ENCODE measurements around the gene HAP1.
"Not testable (repeated sequence)": the region's sequence is repeated elsewhere in the genome, so short reads cannot be mapped to it uniquely, and the experiment has no call there.

The HAP1 gene

DNA sequence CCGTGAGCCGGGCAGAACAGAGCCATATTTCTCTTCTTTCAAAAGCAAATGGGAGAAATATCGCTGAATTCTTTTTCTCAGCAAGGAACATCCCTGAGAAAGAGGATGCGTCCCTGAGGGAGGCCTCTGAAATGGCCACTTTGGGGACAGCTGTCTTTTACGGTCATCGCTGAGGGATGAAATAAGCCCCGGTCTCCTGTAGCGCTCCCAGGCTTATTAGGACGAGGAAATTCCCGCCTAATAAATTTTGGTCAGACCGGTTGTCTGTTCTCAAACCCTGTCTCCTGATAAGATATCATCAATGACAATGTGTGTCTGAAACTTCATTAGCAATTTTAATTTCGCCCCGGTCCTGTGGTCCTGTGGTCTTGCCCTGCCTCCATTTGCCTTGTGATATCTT, 48.7 kb downstream of the HAP1 start:
- Histone ChIP-seq H3K36me3 (ENCODE audit: control insufficient read depth in 2 of 2, insufficient read depth in 2 of 2, low read length in 2 of 2) (peaks cover 14 to 15% of the 10 kb centered on the region in 2 donors), H3K4me1 (ENCODE audit: control insufficient read depth in 2 of 2, insufficient read depth in 2 of 2, low read length in 2 of 2) (peaks cover 15 to 16% of the 10 kb centered on the region in 2 donors)
- not testable (repeated sequence) for H3K9ac ChIP-seq (ENCODE audit: low read depth in 1 of 2, low read length in 2 of 2); H3K27me3 ChIP-seq (ENCODE audit: control insufficient read depth in 2 of 2, insufficient read depth in 2 of 2, low read length in 2 of 2); H3K27ac ChIP-seq (ENCODE audit: low read depth in 2 of 2, low read length in 2 of 2); H3K9me3 ChIP-seq (ENCODE audit: control insufficient read depth in 2 of 2, low read length in 2 of 2); H3K4me3 ChIP-seq (ENCODE audit: low read length in 2 of 2)

DNA sequence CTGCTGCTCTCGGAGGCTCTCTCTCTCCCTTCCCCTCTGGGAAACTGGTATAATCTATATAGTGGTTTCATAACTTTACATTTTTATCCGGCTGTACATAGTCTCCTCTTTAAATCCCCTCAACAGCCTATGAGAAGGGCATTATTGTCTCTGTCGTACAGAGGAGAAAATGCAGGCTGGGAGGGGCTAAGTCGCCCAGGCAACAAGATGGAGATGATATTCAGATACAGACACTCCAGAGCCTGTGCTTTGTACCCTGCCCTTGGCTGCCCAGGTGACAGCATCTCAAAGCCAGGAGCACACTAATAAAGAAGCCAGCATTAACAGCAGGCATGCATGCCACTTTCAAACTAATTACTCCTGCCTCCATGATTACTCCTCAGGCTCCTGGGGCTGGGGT, 50.4 kb downstream of the HAP1 start:
- Histone ChIP-seq H3K4me1 (ENCODE audit: control insufficient read depth in 2 of 2, insufficient read depth in 2 of 2, low read length in 2 of 2) (peaks cover 6% of the 10 kb centered on the region in 2 donors), H3K9me3 (ENCODE audit: control insufficient read depth in 2 of 2, low read length in 2 of 2) (no peaks in the 10 kb centered on the region), H3K9ac (ENCODE audit: low read depth in 1 of 2, low read length in 2 of 2) (no peak overlapping the region), H3K4me3 (ENCODE audit: low read length in 2 of 2) (no peak overlapping the region), H3K27me3 (ENCODE audit: control insufficient read depth in 2 of 2, insufficient read depth in 2 of 2, low read length in 2 of 2) (no peaks in the 10 kb centered on the region), H3K27ac (ENCODE audit: low read depth in 2 of 2, low read length in 2 of 2) (no peak overlapping the region), H3K36me3 (ENCODE audit: control insufficient read depth in 2 of 2, insufficient read depth in 2 of 2, low read length in 2 of 2) (no peaks in the 10 kb centered on the region)

DNA sequence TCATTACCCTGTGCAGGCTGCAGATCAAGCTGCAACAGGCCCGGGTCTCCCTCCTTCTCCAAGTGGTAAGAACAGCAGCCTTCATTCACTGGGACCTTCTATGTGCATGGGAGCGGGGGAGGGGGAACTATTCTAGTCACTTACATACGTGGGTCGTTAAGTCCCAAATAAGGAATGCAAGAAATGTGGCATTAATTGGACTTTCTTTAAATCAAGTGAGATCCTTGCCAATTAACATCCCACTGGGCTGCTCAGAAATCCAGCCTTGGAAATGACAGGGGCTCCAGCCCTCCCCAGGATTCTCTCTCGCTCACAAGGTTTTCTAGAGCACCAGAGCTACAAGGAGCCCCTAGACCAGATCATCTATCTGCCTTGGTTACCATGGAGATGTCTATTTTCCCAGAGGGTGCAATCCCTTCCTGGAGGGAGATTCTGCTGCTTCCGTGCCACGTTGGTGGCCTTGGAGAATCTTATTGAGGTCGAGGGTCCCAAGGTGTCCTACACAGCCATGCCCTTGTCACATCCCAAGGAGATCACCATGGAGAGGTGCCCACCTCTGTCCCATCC, 50.9 kb downstream of the HAP1 start:
- Histone ChIP-seq H3K4me1 (ENCODE audit: control insufficient read depth in 2 of 2, insufficient read depth in 2 of 2, low read length in 2 of 2) (peaks cover 8 to 10% of the 10 kb centered on the region in 2 donors), H3K27ac (ENCODE audit: low read depth in 2 of 2, low read length in 2 of 2) (no peak overlapping the region), H3K27me3 (ENCODE audit: control insufficient read depth in 2 of 2, insufficient read depth in 2 of 2, low read length in 2 of 2) (no peaks in the 10 kb centered on the region), H3K9ac (ENCODE audit: low read depth in 1 of 2, low read length in 2 of 2) (no peak overlapping the region), H3K4me3 (ENCODE audit: low read length in 2 of 2) (no peak overlapping the region), H3K9me3 (ENCODE audit: control insufficient read depth in 2 of 2, low read length in 2 of 2) (no peaks in the 10 kb centered on the region), H3K36me3 (ENCODE audit: control insufficient read depth in 2 of 2, insufficient read depth in 2 of 2, low read length in 2 of 2) (no peaks in the 10 kb centered on the region)

DNA sequence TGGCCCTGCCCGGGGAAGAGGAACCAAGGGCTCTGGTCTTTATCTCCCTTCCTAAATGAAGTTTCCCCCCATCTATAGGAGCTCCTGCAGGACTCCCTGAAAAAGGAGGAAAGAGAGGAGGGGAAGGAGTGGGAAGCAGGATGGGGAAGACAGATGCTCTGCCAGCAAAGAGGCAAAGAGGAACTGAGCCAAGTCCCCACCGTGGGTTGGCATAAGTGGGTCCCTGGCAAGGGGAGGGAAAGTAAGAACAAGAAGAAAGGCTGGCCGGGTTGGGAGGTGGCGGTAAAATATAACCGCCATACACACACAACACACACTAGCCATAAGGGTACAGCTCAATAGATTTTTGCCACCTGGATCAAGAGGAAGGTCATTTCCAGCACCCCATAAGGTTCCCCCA, 51.8 kb downstream of the HAP1 start:
- H3K36me3 ChIP-seq (ENCODE audit: control insufficient read depth in 2 of 2, insufficient read depth in 2 of 2, low read length in 2 of 2) = no peaks in the 10 kb centered on the region
- H3K4me3 ChIP-seq (ENCODE audit: low read length in 2 of 2) = no peak overlapping the region
- H3K9me3 ChIP-seq (ENCODE audit: control insufficient read depth in 2 of 2, low read length in 2 of 2) = no peaks in the 10 kb centered on the region
- H3K9ac ChIP-seq (ENCODE audit: low read depth in 1 of 2, low read length in 2 of 2) = no peak overlapping the region
- H3K4me1 ChIP-seq (ENCODE audit: control insufficient read depth in 2 of 2, insufficient read depth in 2 of 2, low read length in 2 of 2) = peaks cover 5% of the 10 kb centered on the region in 2 donors
- H3K27me3 ChIP-seq (ENCODE audit: control insufficient read depth in 2 of 2, insufficient read depth in 2 of 2, low read length in 2 of 2) = no peaks in the 10 kb centered on the region
- H3K27ac ChIP-seq (ENCODE audit: low read depth in 2 of 2, low read length in 2 of 2) = no peak overlapping the region

DNA sequence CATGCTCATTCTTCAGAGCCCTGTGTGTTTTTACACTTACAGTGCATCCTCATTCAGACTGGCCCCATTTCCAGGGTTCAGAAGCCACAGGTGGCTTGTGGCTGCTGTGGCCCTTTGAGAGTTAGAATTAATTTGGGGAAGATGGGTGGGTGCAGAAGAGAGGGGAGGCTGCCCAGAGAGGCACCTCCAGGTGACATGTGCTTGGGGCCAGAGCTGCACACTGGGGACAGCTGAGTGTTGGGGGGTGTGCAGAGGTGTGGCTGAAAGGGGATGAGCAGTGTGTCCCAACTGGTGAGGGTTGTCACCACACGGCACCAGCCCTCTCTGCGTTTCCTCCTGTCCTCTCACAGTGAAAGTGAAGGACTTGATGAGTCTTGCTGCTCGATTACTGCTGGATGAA, 52.7 kb downstream of the HAP1 start:
- H3K27ac ChIP-seq (ENCODE audit: low read depth in 2 of 2, low read length in 2 of 2) = no peak overlapping the region
- no peak overlapping the region for H3K9ac ChIP-seq (ENCODE audit: low read depth in 1 of 2, low read length in 2 of 2)
- no peaks in the 10 kb centered on the region for H3K9me3 ChIP-seq (ENCODE audit: control insufficient read depth in 2 of 2, low read length in 2 of 2)
- H3K27me3 ChIP-seq (ENCODE audit: control insufficient read depth in 2 of 2, insufficient read depth in 2 of 2, low read length in 2 of 2) = no peaks in the 10 kb centered on the region
- no peaks in the 10 kb centered on the region for H3K36me3 ChIP-seq (ENCODE audit: control insufficient read depth in 2 of 2, insufficient read depth in 2 of 2, low read length in 2 of 2)
- no peak overlapping the region for H3K4me3 ChIP-seq (ENCODE audit: low read length in 2 of 2)
- H3K4me1 ChIP-seq (ENCODE audit: control insufficient read depth in 2 of 2, insufficient read depth in 2 of 2, low read length in 2 of 2) = peaks cover 4 to 5% of the 10 kb centered on the region in 2 donors

DNA sequence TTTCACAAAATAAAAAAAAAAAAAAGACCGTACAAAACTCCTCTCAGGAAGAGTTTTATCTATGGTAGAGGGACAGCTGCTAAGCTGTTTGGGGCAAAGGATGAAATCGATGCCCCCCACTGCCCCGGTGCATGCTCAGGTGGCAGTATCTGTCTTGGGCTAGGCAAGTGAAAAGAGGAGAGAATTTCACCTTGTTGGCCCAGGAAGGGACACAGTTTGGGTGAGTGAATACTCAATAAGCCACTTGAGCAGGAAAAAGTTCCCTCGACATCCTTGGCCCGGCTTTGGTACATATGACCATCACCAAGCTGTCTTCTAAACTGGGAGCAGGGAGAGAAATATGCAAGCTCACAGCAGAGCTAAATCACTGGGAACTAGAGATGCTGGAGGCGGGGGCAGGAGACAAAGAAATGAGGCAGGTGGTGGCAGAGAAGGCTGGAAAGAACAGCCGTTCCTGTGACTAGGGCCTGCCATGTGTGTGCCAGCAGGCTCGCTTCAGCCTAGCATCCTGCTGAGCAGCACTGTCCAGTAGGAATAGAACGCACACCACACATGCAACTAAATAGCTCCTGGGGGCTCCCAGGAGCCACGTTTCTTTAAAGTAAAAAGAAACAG, 53.9 kb downstream of the HAP1 start:
- H3K4me3 ChIP-seq (ENCODE audit: low read length in 2 of 2) = no peak overlapping the region
- no peak overlapping the region for H3K27ac ChIP-seq (ENCODE audit: low read depth in 2 of 2, low read length in 2 of 2)
- no peaks in the 10 kb centered on the region for H3K36me3 ChIP-seq (ENCODE audit: control insufficient read depth in 2 of 2, insufficient read depth in 2 of 2, low read length in 2 of 2)
- no peak overlapping the region for H3K9ac ChIP-seq (ENCODE audit: low read depth in 1 of 2, low read length in 2 of 2)
- no peaks in the 10 kb centered on the region for H3K27me3 ChIP-seq (ENCODE audit: control insufficient read depth in 2 of 2, insufficient read depth in 2 of 2, low read length in 2 of 2)
- peaks cover 4 to 5% of the 10 kb centered on the region in 2 donors for H3K4me1 ChIP-seq (ENCODE audit: control insufficient read depth in 2 of 2, insufficient read depth in 2 of 2, low read length in 2 of 2)
- no peaks in the 10 kb centered on the region for H3K9me3 ChIP-seq (ENCODE audit: control insufficient read depth in 2 of 2, low read length in 2 of 2)

DNA sequence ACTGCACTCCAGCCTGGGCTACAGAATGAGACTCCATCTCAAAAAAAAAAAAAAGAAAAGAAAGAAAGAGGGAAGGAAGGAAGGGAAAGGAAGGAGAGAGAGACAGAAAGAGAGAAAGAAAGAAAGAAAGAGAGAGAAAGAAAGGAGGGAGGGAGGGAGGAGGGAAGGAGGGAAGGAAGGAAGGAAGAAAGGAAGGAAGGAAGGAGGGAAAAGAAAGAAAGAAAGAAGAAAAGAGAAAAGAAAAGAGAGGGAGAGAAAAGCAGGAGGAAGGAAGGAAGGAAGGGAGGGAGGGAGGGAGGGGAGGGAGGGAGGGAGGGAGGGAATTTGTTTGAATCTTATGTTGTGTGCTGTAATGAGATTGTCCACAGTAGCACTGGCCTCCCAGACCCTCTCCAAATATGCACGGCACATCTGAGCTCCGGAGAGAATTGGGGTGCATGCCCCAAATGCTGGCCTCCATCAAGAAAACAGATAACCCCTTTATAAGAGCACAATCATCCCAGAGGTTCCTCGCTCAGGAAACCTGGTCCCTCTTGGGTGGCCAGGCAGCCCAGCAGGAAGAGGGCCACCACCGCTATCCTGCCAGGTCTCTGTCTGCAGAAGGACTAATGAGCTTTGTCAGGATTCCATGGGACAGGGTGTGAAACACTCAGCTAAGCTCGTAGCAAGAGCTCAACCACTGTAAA, 54.6 kb downstream of the HAP1 start:
- H3K4me3 ChIP-seq (ENCODE audit: low read length in 2 of 2) = no peak overlapping the region
- no peak overlapping the region for H3K9ac ChIP-seq (ENCODE audit: low read depth in 1 of 2, low read length in 2 of 2)
- peaks cover 4 to 5% of the 10 kb centered on the region in 2 donors for H3K4me1 ChIP-seq (ENCODE audit: control insufficient read depth in 2 of 2, insufficient read depth in 2 of 2, low read length in 2 of 2)
- no peaks in the 10 kb centered on the region for H3K9me3 ChIP-seq (ENCODE audit: control insufficient read depth in 2 of 2, low read length in 2 of 2)
- no peak overlapping the region for H3K27ac ChIP-seq (ENCODE audit: low read depth in 2 of 2, low read length in 2 of 2)
- H3K36me3 ChIP-seq (ENCODE audit: control insufficient read depth in 2 of 2, insufficient read depth in 2 of 2, low read length in 2 of 2) = no peaks in the 10 kb centered on the region
- no peaks in the 10 kb centered on the region for H3K27me3 ChIP-seq (ENCODE audit: control insufficient read depth in 2 of 2, insufficient read depth in 2 of 2, low read length in 2 of 2)

DNA sequence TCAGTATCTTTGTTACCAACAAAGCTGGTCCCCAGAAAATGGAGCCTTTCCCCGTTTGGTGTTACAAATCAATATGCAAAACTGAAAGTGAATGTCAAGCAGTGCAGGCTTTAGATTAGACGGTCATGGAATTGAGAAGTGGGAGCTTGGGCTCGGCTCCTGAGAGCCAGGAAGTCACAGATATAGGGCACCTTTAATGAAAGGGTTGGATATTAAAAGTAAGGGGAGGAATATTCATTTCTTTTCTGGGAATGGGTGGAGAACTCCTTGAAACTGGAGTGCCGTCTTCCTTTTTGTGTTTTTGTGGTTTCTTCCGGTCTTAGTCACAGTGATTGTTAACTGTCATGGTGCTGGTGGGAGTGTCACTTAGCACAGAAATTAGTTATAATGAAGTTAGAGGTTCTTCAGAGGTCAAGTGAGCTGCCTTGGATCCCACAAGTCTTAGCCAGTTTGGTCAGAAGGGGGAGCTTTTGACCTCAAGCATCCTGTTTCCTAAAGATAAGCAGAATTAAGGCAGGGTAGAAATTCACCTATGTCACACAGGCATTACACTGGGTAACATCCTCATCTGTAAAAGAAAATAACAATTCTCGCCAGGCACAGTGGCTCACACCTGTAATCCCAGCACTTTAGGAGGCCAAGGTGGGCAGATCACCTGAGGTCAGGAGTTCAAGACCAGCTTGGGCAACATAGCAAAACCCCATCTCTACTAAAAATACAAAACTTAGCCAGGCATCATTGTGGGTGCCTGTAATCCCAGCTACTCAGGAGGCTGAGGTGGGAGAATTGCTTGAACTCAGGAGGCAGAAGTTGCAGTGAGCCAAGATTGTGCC, 55.3 kb downstream of the HAP1 start:
- Histone ChIP-seq H3K27me3 (ENCODE audit: control insufficient read depth in 2 of 2, insufficient read depth in 2 of 2, low read length in 2 of 2) (no peaks in the 10 kb centered on the region), H3K4me3 (ENCODE audit: low read length in 2 of 2) (peak overlapping the region; percentile 61 to 66), H3K4me1 (ENCODE audit: control insufficient read depth in 2 of 2, insufficient read depth in 2 of 2, low read length in 2 of 2) (peaks cover 4 to 5% of the 10 kb centered on the region in 2 donors), H3K9ac (ENCODE audit: low read depth in 1 of 2, low read length in 2 of 2) (peak overlapping the region; percentile 53 to 54), H3K36me3 (ENCODE audit: control insufficient read depth in 2 of 2, insufficient read depth in 2 of 2, low read length in 2 of 2) (no peaks in the 10 kb centered on the region), H3K9me3 (ENCODE audit: control insufficient read depth in 2 of 2, low read length in 2 of 2) (no peaks in the 10 kb centered on the region), H3K27ac (ENCODE audit: low read depth in 2 of 2, low read length in 2 of 2) (peak overlapping the region; percentile 69 to 80)

DNA sequence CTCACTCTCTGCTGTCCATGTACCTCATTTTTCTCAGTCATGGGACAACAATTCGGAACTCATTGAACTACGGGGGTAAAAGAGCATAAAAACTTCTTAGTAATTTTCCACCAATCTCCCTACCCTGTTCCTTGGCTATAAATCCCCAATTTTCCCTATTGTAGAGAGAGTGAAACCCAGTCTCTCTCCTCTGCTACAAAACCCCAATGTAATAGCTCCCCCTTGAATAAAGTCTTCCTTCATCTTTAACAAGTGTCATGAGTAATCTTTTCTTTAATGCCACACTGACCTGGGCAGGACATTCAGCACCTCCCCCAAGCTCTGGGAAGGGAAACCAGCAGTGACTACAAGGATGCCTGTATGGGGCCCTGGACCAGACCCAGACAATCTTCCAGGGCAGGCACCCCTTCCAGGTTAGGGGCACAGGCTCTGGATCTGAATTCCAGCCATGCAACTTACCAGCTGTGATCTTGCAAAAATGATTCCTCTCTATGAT, 56.0 kb downstream of the HAP1 start:
- H3K36me3 ChIP-seq (ENCODE audit: control insufficient read depth in 2 of 2, insufficient read depth in 2 of 2, low read length in 2 of 2) = no peaks in the 10 kb centered on the region
- H3K27me3 ChIP-seq (ENCODE audit: control insufficient read depth in 2 of 2, insufficient read depth in 2 of 2, low read length in 2 of 2) = no peaks in the 10 kb centered on the region
- H3K4me3 ChIP-seq (ENCODE audit: low read length in 2 of 2) = peak overlapping the region; percentile 61 to 66
- peak overlapping the region; percentile 53 to 54 for H3K9ac ChIP-seq (ENCODE audit: low read depth in 1 of 2, low read length in 2 of 2)
- H3K27ac ChIP-seq (ENCODE audit: low read depth in 2 of 2, low read length in 2 of 2) = peak overlapping the region; percentile 69 to 80
- no peaks in the 10 kb centered on the region for H3K9me3 ChIP-seq (ENCODE audit: control insufficient read depth in 2 of 2, low read length in 2 of 2)
- peaks cover 4 to 5% of the 10 kb centered on the region in 2 donors for H3K4me1 ChIP-seq (ENCODE audit: control insufficient read depth in 2 of 2, insufficient read depth in 2 of 2, low read length in 2 of 2)

DNA sequence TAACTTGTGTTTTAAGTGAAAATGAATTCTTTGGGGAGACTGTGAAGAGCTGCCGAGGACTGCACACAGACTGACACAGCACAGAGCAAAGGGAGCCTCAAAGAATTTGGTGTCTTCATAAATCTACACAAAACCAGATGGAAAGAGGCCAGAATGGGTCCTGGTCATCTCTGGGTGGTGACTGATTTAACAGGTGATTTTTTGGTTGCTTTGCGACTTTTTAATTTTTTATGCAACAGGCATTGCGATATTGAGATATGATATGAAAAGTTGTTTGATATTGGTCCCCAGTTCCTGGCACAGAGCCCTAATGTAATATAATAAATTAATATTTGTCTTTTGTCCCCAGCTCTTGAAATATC, 58.4 kb downstream of the HAP1 start:
- H3K27me3 ChIP-seq (ENCODE audit: control insufficient read depth in 2 of 2, insufficient read depth in 2 of 2, low read length in 2 of 2) = no peaks in the 10 kb centered on the region
- no peak overlapping the region for H3K27ac ChIP-seq (ENCODE audit: low read depth in 2 of 2, low read length in 2 of 2)
- H3K4me3 ChIP-seq (ENCODE audit: low read length in 2 of 2) = no peak overlapping the region
- H3K9me3 ChIP-seq (ENCODE audit: control insufficient read depth in 2 of 2, low read length in 2 of 2) = no peaks in the 10 kb centered on the region
- H3K4me1 ChIP-seq (ENCODE audit: control insufficient read depth in 2 of 2, insufficient read depth in 2 of 2, low read length in 2 of 2) = peaks cover 4 to 5% of the 10 kb centered on the region in 2 donors
- H3K9ac ChIP-seq (ENCODE audit: low read depth in 1 of 2, low read length in 2 of 2) = no peak overlapping the region
- no peaks in the 10 kb centered on the region for H3K36me3 ChIP-seq (ENCODE audit: control insufficient read depth in 2 of 2, insufficient read depth in 2 of 2, low read length in 2 of 2)

Data from mucosa of rectum (tissue), 2 donors.